Osteoblast (primary cell): ENCODE data around the gene OR10D3. TPM values are rescaled to one million over a fixed set of nuclear protein-coding genes. Genes with fewer than 3 reads are reported as not detected.
"Not testable (repeated sequence)": the region's sequence is repeated elsewhere in the genome, so short reads cannot be mapped to it uniquely, and the experiment has no call there.

Experiments
- DNase-seq: peaks from one replicate; pipeline ENCODE4 v3.0.0; 2011; ENCODE audit warnings: low spot score, mixed read lengths; ENCODE audit not compliant: insufficient read length; ENCODE audit errors: missing footprints
- H2AFZ ChIP-seq: 2 replicates; pipeline ENCODE4 v1.6.0; 2011; ENCODE audit warnings: mild to moderate bottlenecking, low read length
- H3K27ac ChIP-seq: 2 replicates; pipeline ENCODE4 v1.5.1; 2011; ENCODE audit warnings: mild to moderate bottlenecking, low read depth, low read length, moderate library complexity
- H3K27me3 ChIP-seq: 2 replicates; pipeline ENCODE4 v1.6.0; 2012; ENCODE audit warnings: mild to moderate bottlenecking, control low read depth, inconsistent platforms, low read length, moderate library complexity; ENCODE audit not compliant: insufficient read depth
- H3K36me3 ChIP-seq: 2 replicates; pipeline ENCODE4 v1.5.1; 2011; ENCODE audit warnings: mild to moderate bottlenecking, low read length, control low read depth, moderate library complexity; ENCODE audit not compliant: insufficient read depth
- H3K4me1 ChIP-seq: 2 replicates; pipeline ENCODE4 v1.5.1; 2011; ENCODE audit warnings: mild to moderate bottlenecking, low read length, control low read depth, moderate library complexity; ENCODE audit not compliant: insufficient read depth
- H3K4me2 ChIP-seq: 2 replicates; pipeline ENCODE4 v1.6.0; 2011; ENCODE audit warnings: mild to moderate bottlenecking, low read length; ENCODE audit not compliant: insufficient read depth
- H3K4me3 ChIP-seq: fragments of 200-600 bp; sonication (generic); 3 replicates; pipeline ENCODE4 v1.5.1; 2012; ENCODE audit warnings: mild to moderate bottlenecking, low read length, inconsistent platforms; ENCODE audit not compliant: insufficient read depth
- H3K79me2 ChIP-seq: 2 replicates; pipeline ENCODE4 v1.6.0; 2012; ENCODE audit warnings: mild to moderate bottlenecking, low read length, control low read depth, inconsistent platforms; ENCODE audit not compliant: insufficient read depth
- H3K9me3 ChIP-seq: 2 replicates; pipeline ENCODE4 v1.5.1; 2011; ENCODE audit warnings: low read depth, low read length, control low read depth
- H4K20me1 ChIP-seq: 2 replicates; pipeline ENCODE4 v1.6.0; 2012; ENCODE audit warnings: mild to moderate bottlenecking, low read length, control low read depth; ENCODE audit not compliant: insufficient read depth
- total RNA-seq: library from RNA; depleted of rRNA; stranded (reverse); fragments of >200 nt; gene quantifications from 2 replicates; pipeline ENCODE4 v1.2.3, GENCODE V29; 2012
- TF ChIP-seq, protein P1 (sequence below): IDR thresholded peaks from 2 replicates; pipeline ENCODE4 v1.5.1; 2011; ENCODE audit warnings: mild to moderate bottlenecking, low read depth, low read length, moderate library complexity; ENCODE audit errors: extremely low read depth

Gene OR10D3
- total RNA-seq, 1 donor = not detected

DNA sequence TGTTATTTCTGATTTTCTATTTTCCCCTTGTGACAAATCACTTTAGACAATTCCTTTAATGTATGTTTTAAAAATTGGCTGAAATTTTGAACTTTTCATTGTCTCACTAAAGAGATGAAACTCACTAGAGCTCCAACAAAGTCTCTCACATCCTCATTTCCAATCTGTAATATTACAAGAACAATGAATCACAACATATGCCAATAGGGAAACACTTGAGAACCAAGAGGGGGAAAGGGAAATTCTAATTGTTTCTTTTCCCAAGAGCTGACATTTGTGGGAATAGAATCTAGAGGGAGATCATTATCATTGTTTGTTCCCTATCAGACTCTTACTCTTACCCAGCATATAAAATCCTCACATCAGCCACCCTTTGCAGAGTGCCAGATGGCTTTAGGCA lies 28.2 kb downstream of the OR10D3 start:
- no peaks in the 10 kb centered on the region for H3K36me3 ChIP-seq
- DNase-seq = no peak
- H2AFZ ChIP-seq = no peak overlapping the region
- H4K20me1 ChIP-seq = no peaks in the 10 kb centered on the region
- TF ChIP-seq, protein P1, sequence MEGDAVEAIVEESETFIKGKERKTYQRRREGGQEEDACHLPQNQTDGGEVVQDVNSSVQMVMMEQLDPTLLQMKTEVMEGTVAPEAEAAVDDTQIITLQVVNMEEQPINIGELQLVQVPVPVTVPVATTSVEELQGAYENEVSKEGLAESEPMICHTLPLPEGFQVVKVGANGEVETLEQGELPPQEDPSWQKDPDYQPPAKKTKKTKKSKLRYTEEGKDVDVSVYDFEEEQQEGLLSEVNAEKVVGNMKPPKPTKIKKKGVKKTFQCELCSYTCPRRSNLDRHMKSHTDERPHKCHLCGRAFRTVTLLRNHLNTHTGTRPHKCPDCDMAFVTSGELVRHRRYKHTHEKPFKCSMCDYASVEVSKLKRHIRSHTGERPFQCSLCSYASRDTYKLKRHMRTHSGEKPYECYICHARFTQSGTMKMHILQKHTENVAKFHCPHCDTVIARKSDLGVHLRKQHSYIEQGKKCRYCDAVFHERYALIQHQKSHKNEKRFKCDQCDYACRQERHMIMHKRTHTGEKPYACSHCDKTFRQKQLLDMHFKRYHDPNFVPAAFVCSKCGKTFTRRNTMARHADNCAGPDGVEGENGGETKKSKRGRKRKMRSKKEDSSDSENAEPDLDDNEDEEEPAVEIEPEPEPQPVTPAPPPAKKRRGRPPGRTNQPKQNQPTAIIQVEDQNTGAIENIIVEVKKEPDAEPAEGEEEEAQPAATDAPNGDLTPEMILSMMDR = no peak
- H3K4me2 ChIP-seq = no peak overlapping the region
- no peaks in the 10 kb centered on the region for H3K4me1 ChIP-seq
- no peak overlapping the region for H3K4me3 ChIP-seq
- H3K27me3 ChIP-seq = no peaks in the 10 kb centered on the region
- no peak overlapping the region for H3K27ac ChIP-seq
- no peaks in the 10 kb centered on the region for H3K79me2 ChIP-seq
- no peaks in the 10 kb centered on the region for H3K9me3 ChIP-seq

DNA sequence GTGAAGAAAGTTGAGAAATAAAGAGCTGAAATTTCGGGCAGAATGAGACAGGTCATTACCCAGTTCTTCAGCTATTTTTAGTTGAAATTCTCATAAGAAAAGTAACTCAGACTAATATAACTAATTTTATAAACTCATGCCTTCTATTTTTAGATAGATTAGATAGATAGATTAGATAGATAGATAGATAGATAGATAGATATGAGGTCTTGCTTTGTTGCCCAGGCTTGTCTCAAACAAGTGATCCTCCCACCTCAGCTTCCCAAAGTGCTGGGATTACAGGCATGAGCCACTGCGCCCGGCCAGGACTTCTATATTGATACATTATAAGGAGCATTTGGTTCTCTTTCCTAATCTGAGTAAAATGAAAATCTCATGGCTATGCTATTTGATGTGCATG lies 30.9 kb downstream of the OR10D3 start:
- TF ChIP-seq, protein P1 = no peak
- Histone ChIP-seq H3K4me3 (no peak overlapping the region), H3K79me2 (no peaks in the 10 kb centered on the region), H3K36me3 (no peaks in the 10 kb centered on the region), H3K27ac (no peak overlapping the region), H4K20me1 (no peaks in the 10 kb centered on the region), H3K4me2 (no peak overlapping the region), H3K9me3 (no peaks in the 10 kb centered on the region), H3K4me1 (no peaks in the 10 kb centered on the region), H3K27me3 (no peaks in the 10 kb centered on the region), H2AFZ (no peak overlapping the region)
- no peak for DNase-seq

DNA sequence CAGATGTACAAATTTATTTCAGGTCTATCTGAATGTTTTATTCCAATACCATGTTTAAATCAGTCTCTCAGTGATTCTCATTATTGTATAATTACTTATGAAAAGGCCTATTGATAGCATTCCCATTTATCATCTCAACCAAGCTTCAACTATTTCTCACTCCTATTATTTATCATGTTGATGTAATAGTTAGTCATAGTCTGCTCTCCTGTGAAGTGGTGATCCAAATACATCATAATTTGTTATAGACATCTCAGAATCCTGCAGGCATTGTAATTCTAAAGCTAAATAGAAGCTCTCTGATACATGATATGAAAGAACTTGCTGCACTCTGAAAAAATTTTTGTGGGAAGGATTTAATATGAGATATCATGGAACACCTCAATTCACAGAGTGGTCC lies 36.0 kb downstream of the OR10D3 start:
- Histone ChIP-seq H3K27me3 (no peaks in the 10 kb centered on the region), H3K27ac (no peak overlapping the region), H3K4me1 (no peaks in the 10 kb centered on the region), H2AFZ (no peak overlapping the region), H3K9me3 (no peaks in the 10 kb centered on the region), H3K79me2 (no peaks in the 10 kb centered on the region), H3K4me3 (no peak overlapping the region), H4K20me1 (no peaks in the 10 kb centered on the region), H3K36me3 (no peaks in the 10 kb centered on the region), H3K4me2 (no peak overlapping the region)
- TF ChIP-seq, protein P1 = no peak
- no peak for DNase-seq

DNA sequence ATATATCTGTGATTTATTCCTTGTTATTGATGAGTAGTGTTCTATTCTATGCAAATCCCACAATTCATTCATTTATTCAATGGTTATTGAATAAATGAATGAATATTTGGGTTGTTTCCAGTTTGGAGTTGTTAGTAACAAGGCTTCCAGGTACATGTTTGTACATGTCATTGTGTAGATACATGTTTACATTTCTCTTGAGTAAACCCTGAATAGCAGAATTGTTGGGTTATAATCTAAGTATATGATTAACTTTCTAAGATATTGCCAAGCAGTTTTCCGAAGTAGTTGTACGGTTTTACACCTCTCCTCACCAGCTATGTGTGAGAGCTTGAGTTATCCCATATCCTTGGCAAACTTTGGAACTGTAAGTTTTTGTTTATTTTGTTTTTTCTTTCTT lies 39.3 kb downstream of the OR10D3 start:
- Histone ChIP-seq H3K79me2 (no peaks in the 10 kb centered on the region), H3K4me2 (no peak overlapping the region), H3K27ac (no peak overlapping the region), H3K9me3 (no peaks in the 10 kb centered on the region), H3K4me3 (no peak overlapping the region), H4K20me1 (no peaks in the 10 kb centered on the region), H3K36me3 (no peaks in the 10 kb centered on the region), H3K4me1 (no peaks in the 10 kb centered on the region), H3K27me3 (no peaks in the 10 kb centered on the region), H2AFZ (no peak overlapping the region)
- TF ChIP-seq, protein P1 = no peak
- DNase-seq = no peak

DNA sequence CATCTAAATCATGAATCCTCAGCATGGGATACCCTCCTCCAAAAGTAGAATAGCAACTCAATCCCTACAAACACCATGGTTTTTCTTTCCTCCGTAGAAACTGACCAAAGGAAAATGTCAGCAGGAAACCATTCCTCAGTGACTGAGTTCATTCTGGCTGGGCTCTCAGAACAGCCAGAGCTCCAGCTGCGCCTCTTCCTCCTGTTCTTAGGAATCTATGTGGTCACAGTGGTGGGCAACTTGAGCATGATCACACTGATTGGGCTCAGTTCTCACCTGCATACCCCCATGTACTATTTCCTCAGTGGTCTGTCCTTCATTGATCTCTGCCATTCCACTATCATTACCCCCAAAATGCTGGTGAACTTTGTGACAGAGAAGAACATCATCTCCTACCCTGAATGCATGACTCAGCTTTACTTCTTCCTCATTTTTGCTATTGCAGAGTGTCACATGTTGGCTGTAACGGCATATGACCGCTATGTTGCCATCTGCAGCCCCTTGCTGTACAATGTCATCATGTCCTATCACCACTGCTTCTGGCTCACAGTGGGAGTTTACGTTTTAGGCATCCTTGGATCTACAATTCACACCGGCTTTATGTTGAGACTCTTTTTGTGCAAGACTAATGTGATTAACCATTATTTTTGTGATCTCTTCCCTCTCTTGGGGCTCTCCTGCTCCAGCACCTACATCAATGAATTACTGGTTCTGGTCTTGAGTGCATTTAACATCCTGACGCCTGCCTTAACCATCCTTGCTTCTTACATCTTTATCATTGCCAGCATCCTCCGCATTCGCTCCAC lies 41.7 kb downstream of the OR10D3 start:
- DNase-seq, H3K27ac ChIP-seq, H3K4me1 ChIP-seq, H3K9me3 ChIP-seq, H3K27me3 ChIP-seq, H3K79me2 ChIP-seq, H2AFZ ChIP-seq, H3K4me3 ChIP-seq, H4K20me1 ChIP-seq, H3K36me3 ChIP-seq, H3K4me2 ChIP-seq: not testable (repeated sequence)
